ENCODE measurements around the gene UNC5B.

Gene UNC5B

GRCh38 chr10:71344154-71344925 lies 132.0 kb downstream of the UNC5B start:
- Mint-ChIP-seq H3K9me3 (no peaks in the 10 kb centered on the region), H3K4me1 (ENCODE audit: low read depth) (no peaks in the 10 kb centered on the region), H3K27me3 (no peaks in the 10 kb centered on the region), H3K27ac (no peak overlapping the region), H3K36me3 (ENCODE audit: low read depth) (peaks cover 8% of the 10 kb centered on the region), H3K4me3 (no peak overlapping the region)
- no peak for DNase-seq

GRCh38 chr10:71344993-71345480 lies 132.7 kb downstream of the UNC5B start:
- no peak overlapping the region for H3K27ac Mint-ChIP-seq
- no peaks in the 10 kb centered on the region for H3K4me1 Mint-ChIP-seq (ENCODE audit: low read depth)
- peaks cover 2% of the 10 kb centered on the region for H3K36me3 Mint-ChIP-seq (ENCODE audit: low read depth)

GRCh38 chr10:71345694-71346093 lies 133.3 kb downstream of the UNC5B start:
- Mint-ChIP-seq H3K27me3 (no peaks in the 10 kb centered on the region), H3K36me3 (ENCODE audit: low read depth) (no peaks in the 10 kb centered on the region), H3K27ac (no peak overlapping the region), H3K4me1 (ENCODE audit: low read depth) (no peaks in the 10 kb centered on the region), H3K9me3 (no peaks in the 10 kb centered on the region), H3K4me3 (no peak overlapping the region)
- DNase-seq = no peak

More at GRCh38 chr10:71344993-71345480, 132.7 kb downstream of the UNC5B start:
- no peak overlapping the region for H3K4me3 Mint-ChIP-seq
- no peaks in the 10 kb centered on the region for H3K9me3 Mint-ChIP-seq
- no peaks in the 10 kb centered on the region for H3K27me3 Mint-ChIP-seq
- DNase-seq = no peak

GRCh38 chr10:71346731-71347130 lies 134.4 kb downstream of the UNC5B start:
- H3K4me1 Mint-ChIP-seq (ENCODE audit: low read depth) = no peaks in the 10 kb centered on the region
- no peak overlapping the region for H3K27ac Mint-ChIP-seq
- peaks cover 3% of the 10 kb centered on the region for H3K36me3 Mint-ChIP-seq (ENCODE audit: low read depth)
- no peak overlapping the region for H3K4me3 Mint-ChIP-seq
- H3K9me3 Mint-ChIP-seq = no peaks in the 10 kb centered on the region
- DNase-seq = no peak
- no peaks in the 10 kb centered on the region for H3K27me3 Mint-ChIP-seq

GRCh38 chr10:71347587-71348395 lies 135.4 kb downstream of the UNC5B start:
- Mint-ChIP-seq H3K9me3 (no peaks in the 10 kb centered on the region), H3K27ac (no peak overlapping the region), H3K36me3 (ENCODE audit: low read depth) (peaks cover 11% of the 10 kb centered on the region), H3K4me1 (ENCODE audit: low read depth) (no peaks in the 10 kb centered on the region), H3K27me3 (no peaks in the 10 kb centered on the region), H3K4me3 (no peak overlapping the region)
- DNase-seq = no peak

- H3K4me1 Mint-ChIP-seq (ENCODE audit: low read depth) = no peaks in the 10 kb centered on the region
These were observed 136.5 kb downstream of the UNC5B start for GRCh38 chr10:71348850-71349249.

GRCh38 chr10:71349406-71349805 lies 137.0 kb downstream of the UNC5B start:
- H3K27ac Mint-ChIP-seq = no peak overlapping the region
- H3K27me3 Mint-ChIP-seq = no peaks in the 10 kb centered on the region
- H3K4me1 Mint-ChIP-seq (ENCODE audit: low read depth) = no peaks in the 10 kb centered on the region
- H3K4me3 Mint-ChIP-seq = no peak overlapping the region
- no peaks in the 10 kb centered on the region for H3K9me3 Mint-ChIP-seq
- H3K36me3 Mint-ChIP-seq (ENCODE audit: low read depth) = peaks cover 12% of the 10 kb centered on the region
- no peak for DNase-seq

More at GRCh38 chr10:71348850-71349249, 136.5 kb downstream of the UNC5B start:
- Mint-ChIP-seq H3K36me3 (ENCODE audit: low read depth) (peaks cover 12% of the 10 kb centered on the region), H3K4me3 (no peak overlapping the region), H3K27ac (no peak overlapping the region), H3K9me3 (no peaks in the 10 kb centered on the region), H3K27me3 (no peaks in the 10 kb centered on the region)
- no peak for DNase-seq

GRCh38 chr10:71351087-71351486 lies 138.7 kb downstream of the UNC5B start:
- Mint-ChIP-seq H3K27me3 (no peaks in the 10 kb centered on the region), H3K9me3 (no peaks in the 10 kb centered on the region), H3K4me3 (no peak overlapping the region), H3K36me3 (ENCODE audit: low read depth) (peaks cover 21% of the 10 kb centered on the region), H3K27ac (no peak overlapping the region), H3K4me1 (ENCODE audit: low read depth) (no peaks in the 10 kb centered on the region)
- no peak for DNase-seq

GRCh38 chr10:71351628-71352319 lies 139.4 kb downstream of the UNC5B start:
- H3K4me3 Mint-ChIP-seq = no peak overlapping the region
- H3K36me3 Mint-ChIP-seq (ENCODE audit: low read depth) = peaks cover 28% of the 10 kb centered on the region
- H3K27me3 Mint-ChIP-seq = no peaks in the 10 kb centered on the region
- H3K4me1 Mint-ChIP-seq (ENCODE audit: low read depth) = no peaks in the 10 kb centered on the region
- H3K27ac Mint-ChIP-seq = no peak overlapping the region
- no peaks in the 10 kb centered on the region for H3K9me3 Mint-ChIP-seq
- no peak for DNase-seq
